Measurements from ENCODE around the gene OR52B4.
"Not testable (repeated sequence)": the region's sequence is repeated elsewhere in the genome, so short reads cannot be mapped to it uniquely, and the experiment has no call there.

Gene OR52B4

GRCh38 chr11:4345366-4345765, 22.8 kb downstream of the OR52B4 start:
- H3K27ac Mint-ChIP-seq (ENCODE audit: low read depth); H3K9me3 Mint-ChIP-seq; H3K4me1 Mint-ChIP-seq; H3K36me3 Mint-ChIP-seq (ENCODE audit: insufficient read depth); DNase-seq (ENCODE audit: low spot score in 2 of 2); ATAC-seq (replicated peaks; ENCODE audit: extremely low read depth, poor library complexity, severe bottlenecking); H3K4me3 Mint-ChIP-seq: not testable (repeated sequence)
- peaks cover 23% of the 10 kb centered on the region for H3K27me3 Mint-ChIP-seq

- H3K9me3 Mint-ChIP-seq; H3K27ac Mint-ChIP-seq (ENCODE audit: low read depth); H3K4me3 Mint-ChIP-seq; ATAC-seq (replicated peaks; ENCODE audit: extremely low read depth, poor library complexity, severe bottlenecking); DNase-seq (ENCODE audit: low spot score in 2 of 2); H3K36me3 Mint-ChIP-seq (ENCODE audit: insufficient read depth); H3K4me1 Mint-ChIP-seq: not testable (repeated sequence)
- H3K27me3 Mint-ChIP-seq, result peaks cover 22% of the 10 kb centered on the region
These were observed 33.8 kb downstream of the OR52B4 start for GRCh38 chr11:4334356-4334755.
